T follicular helper cell (primary cell): ENCODE results near the gene OR1L1.

Experiments used
- DNase-seq: peaks from one replicate; pipeline ENCODE4 v3.0.0-alpha.2; 2020; ENCODE audit warnings: low read depth
- total RNA-seq, 2 experiments: gene quantifications; one replicate each; lab custom pipeline; 2026; lab: John Stamatoyannopoulos, UW

Gene OR1L1, protein sequence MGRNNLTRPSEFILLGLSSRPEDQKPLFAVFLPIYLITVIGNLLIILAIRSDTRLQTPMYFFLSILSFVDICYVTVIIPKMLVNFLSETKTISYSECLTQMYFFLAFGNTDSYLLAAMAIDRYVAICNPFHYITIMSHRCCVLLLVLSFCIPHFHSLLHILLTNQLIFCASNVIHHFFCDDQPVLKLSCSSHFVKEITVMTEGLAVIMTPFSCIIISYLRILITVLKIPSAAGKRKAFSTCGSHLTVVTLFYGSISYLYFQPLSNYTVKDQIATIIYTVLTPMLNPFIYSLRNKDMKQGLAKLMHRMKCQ
- total RNA-seq, result 0 reads per million in 2 experiments

DNA sequence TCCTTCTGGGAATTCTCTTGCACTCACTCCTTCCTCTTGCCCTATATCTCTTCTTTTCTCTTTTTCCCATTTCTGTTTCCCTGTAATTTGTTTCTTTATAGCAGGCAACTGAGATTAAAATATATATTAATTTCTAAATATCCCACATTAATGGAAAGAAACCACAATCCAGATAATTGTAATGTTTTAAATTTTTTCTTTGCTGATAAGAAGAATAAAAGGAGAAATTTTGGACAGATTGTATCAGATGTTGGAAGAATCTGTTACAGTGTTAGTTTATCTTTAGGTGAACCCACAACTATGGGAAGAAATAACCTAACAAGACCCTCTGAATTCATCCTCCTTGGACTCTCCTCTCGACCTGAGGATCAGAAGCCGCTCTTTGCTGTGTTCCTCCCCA lies at the start of gene OR1L1:
Gene OR1L1, plus strand, starts transcription at position 301 of the 400 bp plus-strand sequence. Its CDS starts 0 bp downstream, at position 301.
- no peak for DNase-seq

DNA sequence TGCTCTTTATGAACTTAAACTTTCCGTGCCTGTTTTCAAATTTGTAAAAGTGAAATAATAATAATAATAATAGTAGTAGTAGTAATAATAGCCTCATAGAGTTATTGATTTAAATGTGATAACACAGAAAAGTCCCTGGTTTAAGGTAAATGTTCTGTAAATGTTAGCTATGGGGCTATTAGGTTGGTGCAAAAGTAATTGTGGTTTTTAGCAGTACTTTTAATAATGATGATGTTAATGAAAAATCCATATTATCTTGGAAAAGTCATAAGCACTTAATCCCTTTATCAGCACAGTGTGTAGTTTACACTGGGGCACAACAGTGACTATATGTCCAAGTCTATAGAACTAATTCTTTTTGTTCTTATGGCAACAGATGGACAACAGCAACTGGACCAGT lies 47.2 kb upstream of the OR1L1 start, which contains the start of gene OR1Q1:
Gene OR1Q1, plus strand, starts transcription at position 377 of the 400 bp plus-strand sequence. Its CDS starts 0 bp downstream, at position 377.
- DNase-seq, result no peak

DNA sequence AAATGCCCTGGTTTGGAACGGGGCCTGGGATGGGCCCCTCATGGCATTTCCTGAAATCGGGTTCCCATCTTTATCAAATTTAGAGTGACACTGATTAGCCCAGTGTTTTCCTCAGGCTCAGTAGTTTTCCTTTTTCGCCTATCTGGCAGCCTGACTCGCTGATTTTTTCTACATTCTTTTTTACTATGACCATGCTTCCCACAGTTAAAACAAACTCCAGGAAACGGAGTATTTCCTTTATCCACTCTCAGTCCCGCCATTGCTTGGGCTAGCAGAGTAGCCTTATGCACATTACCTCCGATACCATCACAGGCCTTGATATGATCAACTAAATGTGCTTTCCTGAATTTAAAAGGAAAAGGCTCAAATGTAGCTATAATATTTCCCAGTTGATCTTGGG lies 41.5 kb upstream of the OR1L1 start:
- DNase-seq, result no peak

DNA sequence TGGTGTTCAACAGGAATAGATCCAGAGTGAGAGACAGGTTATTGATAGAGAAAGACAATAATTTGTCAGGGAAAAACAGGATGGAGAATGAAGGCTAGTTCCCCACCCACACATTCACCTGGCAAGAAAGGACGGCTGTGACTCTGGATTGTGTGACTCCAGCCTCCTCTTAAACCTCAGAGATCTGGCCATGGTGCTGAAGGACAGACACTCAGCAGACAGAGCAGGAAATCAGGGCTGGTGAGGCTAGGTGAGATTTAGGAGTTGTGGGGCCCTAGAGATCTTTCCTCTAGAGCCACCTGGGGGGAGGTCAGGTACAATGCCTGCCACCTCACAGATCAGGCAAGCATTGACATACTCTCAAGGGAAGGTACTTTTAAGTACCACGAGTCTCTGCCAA lies 19.3 kb upstream of the OR1L1 start:
- DNase-seq, result no peak

DNA sequence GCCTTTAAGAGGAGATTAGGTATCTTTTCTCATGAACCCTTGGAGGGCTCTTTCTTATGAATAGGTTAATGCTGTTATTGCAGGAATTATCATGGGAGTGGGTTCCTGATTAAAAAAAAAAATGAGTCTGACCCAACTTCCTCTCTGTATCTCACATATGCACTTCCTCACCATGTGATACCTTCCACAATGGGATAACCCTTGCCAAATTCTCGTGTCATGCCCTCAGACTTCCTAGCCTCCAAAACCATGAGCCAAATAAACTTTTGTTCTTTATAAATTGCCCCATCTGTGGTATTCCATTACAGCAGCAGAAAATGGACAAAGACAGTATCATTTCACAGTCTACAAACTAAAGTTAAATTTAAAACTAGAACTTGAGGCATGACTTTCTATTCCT lies 5.1 kb upstream of the OR1L1 start:
- no peak for DNase-seq

DNA sequence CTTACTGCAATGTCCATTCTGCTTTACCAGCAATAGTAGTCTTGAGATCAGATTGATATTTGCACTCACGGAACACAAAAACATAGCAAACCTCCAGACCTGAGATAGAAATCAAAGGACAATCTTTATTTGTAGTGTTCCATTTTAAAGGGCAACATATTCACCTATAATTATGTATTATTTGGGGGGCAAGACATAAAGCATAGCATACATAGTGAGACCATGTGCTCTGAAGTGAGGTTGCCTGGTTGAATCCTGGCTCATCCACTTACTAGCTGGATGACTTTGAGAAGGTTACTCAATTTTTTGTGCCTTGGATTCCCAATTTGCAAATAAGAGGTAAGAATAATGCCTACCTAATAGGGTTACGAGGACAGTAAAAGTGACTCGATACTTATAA lies 4.0 kb upstream of the OR1L1 start, which contains the start of gene OR1B1:
Gene OR1B1, minus strand, starts transcription at position 101 of the 400 bp plus-strand sequence.
- DNase-seq, result no peak

DNA sequence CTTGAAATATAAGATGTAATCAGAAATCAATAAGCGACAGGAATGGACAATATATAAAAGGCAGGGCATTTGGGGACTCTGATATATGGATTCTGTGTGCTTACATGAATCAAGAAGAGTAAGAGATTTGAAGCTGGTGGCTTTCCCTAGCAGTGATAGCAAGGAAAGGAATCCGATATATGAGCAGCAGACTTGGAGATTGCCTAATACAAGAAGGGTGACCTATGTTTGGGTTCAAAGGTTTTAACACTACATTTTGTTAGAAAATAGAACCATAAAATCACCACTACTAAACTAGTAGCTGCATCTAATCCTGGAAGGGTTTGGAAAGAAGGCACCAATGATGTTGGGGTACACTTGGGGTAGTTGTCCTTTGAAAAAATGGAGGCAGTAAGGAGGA lies 11.0 kb downstream of the OR1L1 start:
- DNase-seq, result no peak

DNA sequence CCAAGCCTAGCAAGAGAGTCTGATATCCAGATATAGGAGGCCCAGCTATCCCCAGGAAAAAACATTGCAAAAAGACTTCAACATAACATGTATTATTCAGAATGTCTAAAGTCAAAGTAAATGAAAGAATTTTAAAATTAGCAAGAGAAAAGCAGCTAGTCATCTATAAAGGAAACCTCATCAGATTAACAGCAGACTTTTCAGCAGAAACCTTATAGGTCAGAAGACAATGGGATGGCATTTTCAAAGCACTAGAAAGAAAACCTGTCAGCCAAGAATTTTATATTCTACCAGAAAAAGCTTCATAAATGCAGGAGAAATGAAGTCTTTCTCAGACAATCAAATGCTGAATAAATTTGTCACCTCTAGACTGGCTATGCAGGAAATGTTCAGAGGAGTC lies 23.3 kb downstream of the OR1L1 start:
- no peak for DNase-seq

DNA sequence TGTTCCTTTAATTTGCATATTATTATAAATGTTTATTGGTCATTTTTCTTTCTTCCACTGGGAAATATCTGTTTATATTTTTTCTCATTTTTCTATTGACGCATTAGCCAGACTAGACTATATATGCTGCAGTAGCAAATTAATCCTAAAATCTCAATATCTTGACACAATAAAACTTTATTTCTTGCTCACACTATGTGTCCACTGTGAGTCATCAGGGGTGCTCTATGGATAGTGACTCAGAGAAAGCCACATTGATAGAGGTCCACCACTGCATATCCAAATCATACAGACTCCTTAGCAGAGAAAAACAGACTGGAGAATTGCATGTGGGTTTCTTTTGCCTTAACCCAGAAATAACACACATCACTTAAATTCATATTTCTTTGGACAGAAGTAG lies 34.2 kb downstream of the OR1L1 start:
- DNase-seq, result no peak
